Dorsolateral prefrontal cortex (tissue), 118 donors: ENCODE data around the gene TAF11L6. TPM values are rescaled to one million over a fixed set of nuclear protein-coding genes. Genes with fewer than 3 reads are reported as not detected.

Source experiments
- total RNA-seq, 120 experiments: library from RNA; stranded (reverse); gene quantifications; one replicate each; pipeline versions ENCODE4 v1.2.3 to v1.2.4, GENCODE V29; 2022

Gene TAF11L6
- total RNA-seq, 120 experiments from 2014 or later, result 1.3 TPM; not detected in 119

Other genes starting within 250 kb of the TAF11L6 start
- gene TAF11L2, start 30.4 kb upstream of the TAF11L6 start, total RNA-seq, result 1 to 10 TPM in 5 of 120 experiments, under 1 TPM in 1, not detected in 114; 0.96 to 1.5 (median 1.2) TPM
- not detected for gene TAF11L3, start 10.3 kb upstream of the TAF11L6 start, total RNA-seq
- 1 to 10 TPM in 4 of 120 experiments, not detected in 116; 1.0 to 1.3 (median 1.2) TPM for gene TAF11L4, start 6.9 kb upstream of the TAF11L6 start, total RNA-seq
- gene TAF11L5, start 3.4 kb upstream of the TAF11L6 start, total RNA-seq, result 1 to 10 TPM in 29 of 120 experiments, under 1 TPM in 5, not detected in 86; 0.93 to 2.9 (median 1.3) TPM
- gene TAF11L7, start 57.1 kb downstream of the TAF11L6 start, total RNA-seq, result 1 to 10 TPM in 11 of 120 experiments, under 1 TPM in 3, not detected in 106; 0.93 to 2.8 (median 1.3) TPM
- not detected for gene TAF11L8, start 62.3 kb downstream of the TAF11L6 start, total RNA-seq
- gene TAF11L9, start 65.7 kb downstream of the TAF11L6 start, total RNA-seq, result 1 to 10 TPM in 22 of 120 experiments, under 1 TPM in 5, not detected in 93; 0.93 to 2.8 (median 1.3) TPM
- 1 to 10 TPM in 29 of 120 experiments, under 1 TPM in 5, not detected in 86; 0.93 to 2.9 (median 1.3) TPM for gene TAF11L10, start 69.2 kb downstream of the TAF11L6 start, total RNA-seq
- not detected for gene TAF11L11, start 75.5 kb downstream of the TAF11L6 start, total RNA-seq
- not detected for gene TAF11L12, start 81.7 kb downstream of the TAF11L6 start, total RNA-seq
- gene TAF11L13, start 103.4 kb downstream of the TAF11L6 start, total RNA-seq, result not detected
- gene TAF11L14, start 105.8 kb downstream of the TAF11L6 start, total RNA-seq, result not detected